Kidney (tissue), 14 donors: ENCODE measurements around the gene CHRNA10. TPM values are rescaled to one million over a fixed set of nuclear protein-coding genes. Genes with fewer than 3 reads are reported as not detected.
"Not testable (repeated sequence)": the region's sequence is repeated elsewhere in the genome, so short reads cannot be mapped to it uniquely, and the experiment has no call there.

ENCODE experiments used
- DNase-seq, 5 donors: peaks; one replicate each; pipeline ENCODE4 v3.0.0-alpha.2; 2013 to 2020
- FAIRE-seq: peaks from 2 replicates; lab custom pipeline; 2012; peaks lifted over from hg19 to GRCh38; lab: Jason Lieb, UNC
- H3K27ac ChIP-seq, 2 donors: one replicate each; pipeline ENCODE4 v1.7.0; 2013; ENCODE audit warnings: low read depth in 2 of 2, low read length in 2 of 2, inconsistent platforms in 1 of 2
- H3K27me3 ChIP-seq: one replicate; pipeline ENCODE4 v1.7.1; 2013; ENCODE audit warnings: low read length, inconsistent platforms; ENCODE audit not compliant: control insufficient read depth, insufficient read depth
- H3K36me3 ChIP-seq, 3 donors: one replicate each; pipeline versions ENCODE4 v1.7.0 to v1.7.1; 2013; ENCODE audit warnings: low read length in 3 of 3, control low read depth in 1 of 3, inconsistent platforms in 1 of 3; ENCODE audit not compliant: insufficient read depth in 3 of 3, control insufficient read depth in 2 of 3
- H3K4me1 ChIP-seq, 3 donors: one replicate each; pipeline versions ENCODE4 v1.7.0 to v1.7.1; 2013; ENCODE audit warnings: low read length in 3 of 3, inconsistent platforms in 1 of 3, low read depth in 1 of 3; ENCODE audit not compliant: control insufficient read depth in 2 of 3, insufficient read depth in 2 of 3
- H3K4me3 ChIP-seq, 3 donors: one replicate each; pipeline versions ENCODE4 v1.7.0 to v1.8.1; 2013; ENCODE audit warnings: low read length in 3 of 3, control low read depth in 1 of 3, inconsistent platforms in 1 of 3
- H3K9ac ChIP-seq, 3 donors: one replicate each; pipeline versions ENCODE4 v1.7.0 to v1.7.1; 2013; ENCODE audit warnings: low read length in 3 of 3, control low read depth in 1 of 3, inconsistent platforms in 1 of 3
- H3K9me3 ChIP-seq, 3 donors: one replicate each; pipeline versions ENCODE4 v1.7.0 to v1.7.1; 2013; ENCODE audit warnings: low read length in 3 of 3, control low read depth in 1 of 3, inconsistent platforms in 1 of 3; ENCODE audit not compliant: control insufficient read depth in 2 of 3, insufficient read depth in 1 of 3
- intact Hi-C: fragments of 100-400 bp; cut with DNase I; formaldehyde crosslinking; loops from one replicate; pipeline ENCODE4 v1.11.1; 2022
- polyA plus RNA-seq: library from polyadenylated mRNA; stranded (reverse); fragments of 350-450 nt; fragmentation: Illumina TruSeq; extraction: RNeasy Lipid Tissue Mini Kit (QIAGEN cat#74804); gene quantifications from one replicate; pipeline ENCODE4 v1.2.3, GENCODE V29; 2014; ENCODE audit warnings: low read depth, low replicate concordance; ENCODE audit not compliant: insufficient read depth
- total RNA-seq: library from RNA; stranded (reverse); fragmentation: NEBNext Ultra II Directional; extraction: Animal tissue kit (Norgen Biotek cat#: 25700); gene quantifications from one replicate; pipeline ENCODE4 v1.2.1, GENCODE V29; 2021
- TF ChIP-seq, protein P1 (sequence below): IDR thresholded peaks from 3 replicates; pipeline ENCODE4 v1.5.1; 2012; ENCODE audit warnings: mild to moderate bottlenecking, moderate library complexity, borderline replicate concordance; ENCODE audit not compliant: insufficient read depth; ENCODE audit errors: extremely low read depth
- donor health status: control.
- donor health status: control.
- donor health status: control.
- donor health status: control.
- donor health status: control.
- donor health status: DM: yes; HTN: yes; CAD: no.
- donor health status: Normal renal cell carcinoma (clear cell type).

The CHRNA10 gene
- total and polyA plus RNA-seq, 2 donors from 2014 or later = 0.39 to 1.2 TPM

DNA sequence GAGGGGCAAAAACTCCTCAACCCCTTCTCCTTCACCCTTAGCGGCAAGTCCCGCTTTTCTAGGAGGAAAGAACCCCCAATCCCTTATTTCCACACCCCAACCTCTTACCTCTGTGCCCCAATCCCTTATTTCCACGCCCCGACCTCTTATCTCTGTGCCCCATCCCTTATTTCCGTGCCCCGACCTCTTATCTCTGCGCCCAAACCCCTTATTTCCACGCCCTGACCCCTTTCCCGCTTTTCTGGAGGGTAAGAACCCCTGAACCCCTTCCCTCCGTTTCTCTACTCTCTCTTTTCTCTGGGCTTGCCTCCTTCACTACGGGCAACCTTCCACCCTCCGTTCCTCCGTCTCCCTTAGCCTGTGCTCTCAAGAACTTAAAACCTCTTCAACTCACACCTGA is 22.3 kb downstream of the CHRNA10 start:
- DNase-seq, H3K36me3 ChIP-seq, H3K9ac ChIP-seq, H3K4me3 ChIP-seq, H3K27ac ChIP-seq, FAIRE-seq, H3K27me3 ChIP-seq, H3K4me1 ChIP-seq, intact Hi-C loops, H3K9me3 ChIP-seq: not testable (repeated sequence)

DNA sequence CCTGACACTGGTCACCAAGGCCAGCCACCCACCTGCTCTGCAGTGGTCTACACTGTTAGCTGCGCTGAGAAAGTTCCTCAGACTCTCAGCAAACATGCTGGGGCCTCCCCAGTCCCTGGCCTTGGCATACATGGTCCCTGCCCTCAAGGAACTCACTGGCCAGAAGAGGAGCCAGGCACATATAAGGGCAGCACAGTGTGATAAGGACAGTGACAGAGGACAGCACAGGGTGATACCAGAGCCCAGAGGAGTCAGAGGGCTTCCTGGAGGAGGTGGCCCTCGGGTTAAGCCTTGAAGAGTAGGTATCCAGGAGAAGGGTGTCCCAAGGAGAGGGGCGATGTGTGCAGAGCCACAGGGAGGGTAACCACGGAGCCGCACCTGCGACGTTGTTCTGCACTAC is 25.6 kb downstream of the CHRNA10 start:
- Histone ChIP-seq H3K27ac (no peak overlapping the region), H3K27me3 (no peaks in the 10 kb centered on the region), H3K4me3 (no peak overlapping the region), H3K36me3 (no peaks in the 10 kb centered on the region), H3K4me1 (peaks cover 0 to 9% (median 6%) of the 10 kb centered on the region in 3 donors), H3K9me3 (no peaks in the 10 kb centered on the region), H3K9ac (no peak overlapping the region)
- DNase-seq = no peak
- intact Hi-C loops = no loop called here
- FAIRE-seq = no peak
- TF ChIP-seq, protein P1, sequence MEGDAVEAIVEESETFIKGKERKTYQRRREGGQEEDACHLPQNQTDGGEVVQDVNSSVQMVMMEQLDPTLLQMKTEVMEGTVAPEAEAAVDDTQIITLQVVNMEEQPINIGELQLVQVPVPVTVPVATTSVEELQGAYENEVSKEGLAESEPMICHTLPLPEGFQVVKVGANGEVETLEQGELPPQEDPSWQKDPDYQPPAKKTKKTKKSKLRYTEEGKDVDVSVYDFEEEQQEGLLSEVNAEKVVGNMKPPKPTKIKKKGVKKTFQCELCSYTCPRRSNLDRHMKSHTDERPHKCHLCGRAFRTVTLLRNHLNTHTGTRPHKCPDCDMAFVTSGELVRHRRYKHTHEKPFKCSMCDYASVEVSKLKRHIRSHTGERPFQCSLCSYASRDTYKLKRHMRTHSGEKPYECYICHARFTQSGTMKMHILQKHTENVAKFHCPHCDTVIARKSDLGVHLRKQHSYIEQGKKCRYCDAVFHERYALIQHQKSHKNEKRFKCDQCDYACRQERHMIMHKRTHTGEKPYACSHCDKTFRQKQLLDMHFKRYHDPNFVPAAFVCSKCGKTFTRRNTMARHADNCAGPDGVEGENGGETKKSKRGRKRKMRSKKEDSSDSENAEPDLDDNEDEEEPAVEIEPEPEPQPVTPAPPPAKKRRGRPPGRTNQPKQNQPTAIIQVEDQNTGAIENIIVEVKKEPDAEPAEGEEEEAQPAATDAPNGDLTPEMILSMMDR = no peak

DNA sequence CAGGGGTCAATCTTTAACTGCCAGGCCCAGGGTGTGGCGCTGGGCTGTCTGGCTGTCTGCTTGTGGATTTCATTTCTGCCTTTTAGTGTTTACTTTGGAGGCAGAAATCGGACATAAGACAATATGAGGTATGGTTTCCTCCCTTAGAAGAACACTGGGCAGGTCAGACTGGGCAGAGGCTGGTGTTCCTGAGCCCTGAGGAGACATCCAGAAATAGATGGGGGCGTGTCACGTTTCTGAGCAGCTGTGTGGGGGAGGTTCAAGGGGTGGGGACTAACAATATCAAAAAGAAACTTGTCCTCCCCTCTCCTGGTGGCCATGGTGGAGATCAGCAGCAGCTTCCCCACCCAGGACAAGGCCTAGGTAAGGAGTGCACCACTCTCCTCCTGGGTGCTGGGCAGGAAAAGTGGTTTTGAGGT is 26.4 kb downstream of the CHRNA10 start, which contains the start of gene ART1:
Gene ART1, plus strand, starts transcription at position 312 of the 419 bp plus-strand sequence. CDS start 14,086 bp downstream, outside the sequence.
- H3K4me3 ChIP-seq = no peak within 1 kb of the TSS
- TF ChIP-seq, protein P1 = no peak
- H3K9me3 ChIP-seq = no peaks in the 10 kb centered on the region
- no peak within 1 kb of the TSS for H3K9ac ChIP-seq
- peaks cover 0 to 9% (median 6%) of the 10 kb centered on the region in 3 donors for H3K4me1 ChIP-seq
- FAIRE-seq = no peak
- no peaks in the 10 kb centered on the region for H3K36me3 ChIP-seq
- H3K27ac ChIP-seq = peak within 1 kb of the TSS in 1 of 2 donors; percentile 64
- peak in 1 of 5 donors; percentile 25 for DNase-seq
- intact Hi-C loops = no loop called here
- H3K27me3 ChIP-seq = no peaks in the 10 kb centered on the region

DNA sequence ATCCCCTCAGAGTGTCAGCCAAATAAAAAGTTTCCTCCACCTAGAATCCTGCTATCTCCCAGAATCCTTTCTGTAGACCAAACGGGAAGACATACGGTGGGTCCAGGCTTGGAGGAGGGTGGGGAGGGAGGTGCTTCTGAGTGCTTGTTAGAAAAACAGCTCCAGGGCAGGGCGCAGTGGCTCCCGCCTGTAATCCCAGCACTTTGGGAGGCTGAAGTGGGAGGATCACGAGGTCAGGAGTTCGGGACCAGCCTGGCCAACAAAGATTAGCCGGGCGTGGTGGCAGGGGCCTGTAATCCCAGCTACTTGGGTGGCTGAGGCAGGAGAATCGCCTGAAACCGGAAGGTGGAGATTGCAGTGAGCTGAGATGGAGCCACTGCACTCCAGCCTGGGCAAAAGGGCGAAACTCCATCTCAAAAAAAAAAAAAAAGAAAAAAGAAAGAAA is 28.1 kb downstream of the CHRNA10 start:
- Histone ChIP-seq H3K4me3 (peak overlapping the region in 2 of 3 donors; percentile 28 to 58), H3K9ac (peak overlapping the region in 1 of 3 donors; percentile 61)
- DNase-seq, H3K36me3 ChIP-seq, FAIRE-seq, H3K4me1 ChIP-seq, H3K9me3 ChIP-seq, intact Hi-C loops, H3K27me3 ChIP-seq, H3K27ac ChIP-seq: not testable (repeated sequence)
